HS-27A (cell line): Measurements from ENCODE around the gene GPER1.
"Not testable (repeated sequence)": the region's sequence is repeated elsewhere in the genome, so short reads cannot be mapped to it uniquely, and the experiment has no call there.

Experiments
- DNase-seq: peaks from one replicate; pipeline ENCODE4 v3.0.0-alpha.2; 2012; ENCODE audit warnings: low read depth, missing footprints

The GPER1 gene

DNA sequence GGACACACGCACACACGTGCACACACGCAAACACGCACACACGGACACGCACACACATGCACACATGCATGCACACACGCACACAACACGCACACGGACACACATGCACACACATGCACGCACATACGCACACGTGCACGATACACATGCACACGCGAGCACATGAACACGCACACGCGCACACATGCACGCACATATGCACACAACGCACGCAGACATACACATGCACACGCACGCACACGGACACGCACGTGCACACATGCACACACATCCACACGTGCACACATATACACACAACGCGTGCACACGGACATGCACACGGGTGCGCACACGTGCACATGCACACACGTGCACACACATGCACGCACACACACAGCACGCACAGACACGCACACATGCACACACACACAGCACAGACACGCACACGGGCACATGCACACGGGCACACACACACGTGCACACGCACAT, 17.3 kb upstream of the GPER1 start:
- no peak for DNase-seq

DNA sequence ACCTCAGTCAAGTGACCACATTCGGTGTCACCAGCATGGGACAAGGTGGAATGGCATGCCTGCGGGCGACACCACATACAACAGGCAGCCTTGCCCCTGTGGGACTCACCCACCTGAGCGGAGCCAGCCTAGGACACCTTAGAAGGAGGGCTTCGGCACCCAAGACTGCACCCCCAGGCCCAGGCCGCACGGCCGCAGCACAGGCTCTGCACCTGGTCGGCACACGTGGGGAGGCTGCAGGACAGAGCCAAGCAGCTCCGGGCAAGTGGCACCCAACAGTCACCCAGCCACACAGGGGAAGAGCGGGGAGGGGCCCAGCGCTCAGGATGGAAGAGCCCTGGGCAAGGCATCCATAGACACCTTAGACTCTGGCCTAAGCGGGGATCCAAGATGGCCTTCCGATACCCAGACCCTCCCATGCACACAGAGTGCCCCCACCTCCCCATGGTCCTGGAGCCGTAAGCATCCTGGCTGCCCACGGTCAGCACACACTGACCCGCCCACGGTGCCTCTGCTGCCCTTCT, 16.1 kb upstream of the GPER1 start:
- no peak for DNase-seq

DNA sequence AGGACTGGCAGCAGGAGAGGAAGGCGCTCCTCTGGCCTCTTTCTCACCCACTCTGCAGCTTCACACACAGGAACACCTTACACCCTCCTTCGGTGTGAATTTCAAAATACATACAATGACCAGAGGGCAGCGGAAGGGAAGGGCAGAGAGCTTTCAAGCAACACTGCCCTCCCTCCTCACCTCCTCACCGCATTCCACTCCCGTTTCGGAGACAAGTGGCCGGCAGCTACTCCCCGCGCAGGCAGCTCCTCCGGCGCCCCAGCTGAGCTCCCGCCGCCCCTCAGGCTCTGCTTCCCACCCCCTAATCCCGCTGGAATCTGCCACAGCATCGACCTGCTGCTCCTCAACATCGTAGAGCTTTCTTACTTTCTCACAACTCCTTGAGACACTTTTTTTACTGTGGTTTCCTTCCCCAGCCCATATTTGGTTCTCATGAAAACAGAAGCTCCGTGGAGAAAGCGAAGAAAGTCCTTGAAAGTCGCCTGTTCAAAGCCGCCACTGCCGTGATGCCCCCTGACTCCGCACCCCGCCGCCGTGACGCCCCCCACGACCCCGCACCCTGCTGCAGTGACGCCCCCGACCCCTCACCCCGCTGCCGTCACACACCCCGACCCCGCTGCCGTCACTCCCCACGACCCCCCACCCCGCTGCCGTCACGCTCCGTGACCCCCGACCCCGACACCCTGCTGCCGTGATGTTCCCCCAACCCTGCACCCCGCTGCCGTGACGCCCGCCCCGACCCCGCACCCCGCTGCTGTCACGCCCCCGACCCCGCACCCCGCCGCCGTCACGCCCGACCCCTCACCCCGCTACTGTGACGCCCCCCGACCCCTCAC, 14.6 kb upstream of the GPER1 start:
- DNase-seq: no peak

DNA sequence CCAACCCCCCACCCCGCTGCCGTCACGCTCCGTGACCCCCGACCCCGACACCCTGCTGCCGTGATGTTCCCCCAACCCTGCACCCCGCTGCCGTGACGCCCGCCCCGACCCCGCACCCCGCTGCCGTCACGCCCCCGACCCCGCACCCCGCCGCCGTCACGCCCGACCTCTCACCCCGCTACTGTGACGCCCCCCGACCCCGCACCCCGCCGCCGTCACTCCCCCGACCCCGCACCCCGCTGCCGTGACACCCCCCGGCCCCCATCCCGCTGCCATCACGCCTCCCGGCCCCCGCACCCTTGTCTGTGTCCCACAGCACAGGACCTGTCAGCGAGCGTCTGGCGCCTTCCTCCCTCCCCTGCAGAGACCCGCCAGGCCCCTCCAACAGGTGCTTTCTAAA, 13.9 kb upstream of the GPER1 start:
- DNase-seq: not testable (repeated sequence)

DNA sequence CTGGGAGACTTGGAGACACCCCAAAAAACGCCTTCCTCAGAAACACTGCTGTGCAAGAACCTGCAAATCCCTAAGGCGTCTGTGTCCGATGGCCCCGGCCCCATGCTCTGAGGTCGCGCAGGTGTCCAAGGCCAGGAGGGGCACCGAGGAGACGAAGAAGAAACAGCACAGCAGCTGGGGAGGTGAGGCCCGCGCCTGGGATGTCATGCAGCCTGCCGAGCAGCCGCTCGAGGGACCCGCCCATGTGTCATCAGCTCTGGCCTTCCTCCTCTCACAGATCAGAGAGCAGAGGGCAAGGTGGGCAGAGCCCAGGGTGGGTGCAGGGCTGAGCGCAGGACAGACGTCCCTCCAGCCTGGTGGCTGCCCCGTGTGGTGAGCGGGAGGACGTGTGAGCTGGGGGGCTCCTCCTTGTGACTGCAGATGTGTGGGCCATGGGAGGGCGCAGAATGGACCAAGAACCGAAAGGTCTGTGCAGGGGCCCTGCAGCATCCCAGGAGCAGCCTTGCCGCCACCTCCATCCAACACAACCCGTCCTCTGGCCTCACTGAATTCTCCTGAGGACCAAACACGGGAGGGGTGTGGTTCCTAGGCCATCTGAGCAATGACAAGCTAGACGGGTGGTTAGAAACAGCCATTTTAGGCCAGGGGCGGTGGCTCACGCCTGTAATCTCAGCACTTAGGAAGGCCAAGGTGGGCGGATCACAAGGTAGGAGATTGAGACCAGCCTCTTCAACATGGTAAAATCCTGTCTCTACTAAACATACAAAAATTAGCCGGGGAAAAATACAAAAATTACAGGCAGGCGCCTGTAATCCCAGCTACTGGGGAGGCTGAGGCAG, 13.1 kb upstream of the GPER1 start:
- DNase-seq: no peak

- DNase-seq: no peak
Observed at GRCh38 chr7:1076184-1077072, 11.5 kb upstream of the GPER1 start.

DNA sequence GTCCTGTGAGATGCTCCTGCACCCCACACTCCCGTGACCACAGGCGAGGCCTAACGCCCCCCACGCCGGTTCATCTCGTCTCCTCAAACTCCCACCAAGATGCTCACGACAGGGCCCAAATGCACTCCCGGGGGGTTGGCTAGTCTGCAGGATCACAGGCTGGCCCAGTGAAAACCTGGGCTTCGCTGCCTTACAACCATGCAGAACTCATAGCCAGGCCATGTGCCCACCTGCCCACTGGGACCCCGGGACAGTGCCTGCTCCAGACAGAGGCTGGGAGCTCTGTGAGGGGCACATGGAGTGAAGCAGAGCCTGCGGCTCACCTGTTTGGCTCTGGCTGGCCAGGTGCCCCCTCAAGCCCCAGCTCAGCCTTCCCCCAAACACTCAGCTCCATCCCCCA, 9.4 kb upstream of the GPER1 start:
- DNase-seq: no peak

DNA sequence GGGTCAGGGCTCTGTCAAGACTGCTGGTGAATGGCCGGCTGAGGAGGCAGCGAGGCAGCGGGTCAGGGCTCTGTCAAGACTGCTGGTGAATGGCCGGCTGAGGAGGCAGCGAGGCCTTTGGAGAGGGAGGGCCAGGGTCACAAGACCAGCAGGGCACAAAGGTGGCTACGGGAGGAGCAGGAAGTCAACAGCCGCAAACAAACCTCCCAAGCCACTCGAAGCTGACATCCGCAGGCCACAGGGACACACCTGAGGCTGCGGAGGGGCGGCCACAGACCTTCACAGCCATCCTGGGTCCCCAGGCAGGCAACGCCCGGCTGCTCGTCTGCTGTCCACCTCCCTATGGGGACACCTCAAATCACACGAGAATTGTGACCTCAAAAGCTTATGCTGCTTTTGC, 8.9 kb upstream of the GPER1 start:
- no peak for DNase-seq

DNA sequence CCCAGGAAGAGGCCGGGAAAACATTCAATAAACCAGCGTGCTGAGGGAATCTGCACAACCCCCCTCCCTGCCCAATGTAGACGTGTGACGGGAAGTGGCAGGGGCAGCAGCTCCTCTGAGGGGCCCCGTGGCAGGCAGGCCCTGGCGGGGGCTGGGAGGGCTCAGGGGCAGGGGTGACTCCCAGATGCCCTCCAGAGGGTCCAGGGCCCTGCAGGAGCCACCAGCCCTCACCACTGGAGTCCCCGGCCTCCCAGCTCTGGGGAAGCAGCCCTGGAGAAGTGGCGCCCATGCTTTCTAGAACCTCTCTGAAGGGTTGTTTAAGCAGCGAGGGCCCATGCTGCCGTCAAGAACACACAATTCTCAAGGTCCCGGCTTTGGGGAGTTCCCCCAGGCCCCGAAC, 8.4 kb upstream of the GPER1 start:
- DNase-seq: no peak

DNA sequence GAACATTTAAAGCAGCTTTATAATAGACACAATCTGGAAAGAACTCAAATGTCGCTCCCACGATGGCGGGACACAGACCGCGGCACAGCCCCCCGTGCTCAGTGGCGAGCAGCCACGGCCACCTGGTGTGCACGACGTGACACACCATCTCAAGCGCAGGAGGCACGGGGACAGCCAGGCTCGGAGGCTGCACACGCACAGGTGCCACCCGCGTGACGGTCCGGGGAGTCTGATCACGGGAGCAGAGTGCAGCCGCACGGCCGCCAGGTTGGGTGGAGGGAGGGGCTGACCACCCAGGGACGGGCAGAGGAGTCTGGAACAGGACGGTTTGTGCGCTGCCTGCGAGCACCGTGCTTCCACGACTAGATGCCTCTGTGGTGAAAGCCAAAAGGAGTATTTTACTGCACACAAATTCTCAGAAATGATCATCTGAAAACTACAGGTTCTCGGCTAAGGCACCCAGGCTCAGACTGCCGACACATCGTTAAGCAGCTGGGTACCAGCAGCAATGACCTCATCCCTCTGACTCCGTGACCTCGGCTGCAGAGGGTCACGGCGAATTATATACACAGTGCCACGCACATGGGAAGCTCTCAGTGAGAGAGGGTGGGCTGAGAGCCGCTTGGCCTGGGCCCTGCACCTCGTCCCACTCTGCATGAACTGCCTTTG, 7.5 kb upstream of the GPER1 start:
- DNase-seq: no peak

DNA sequence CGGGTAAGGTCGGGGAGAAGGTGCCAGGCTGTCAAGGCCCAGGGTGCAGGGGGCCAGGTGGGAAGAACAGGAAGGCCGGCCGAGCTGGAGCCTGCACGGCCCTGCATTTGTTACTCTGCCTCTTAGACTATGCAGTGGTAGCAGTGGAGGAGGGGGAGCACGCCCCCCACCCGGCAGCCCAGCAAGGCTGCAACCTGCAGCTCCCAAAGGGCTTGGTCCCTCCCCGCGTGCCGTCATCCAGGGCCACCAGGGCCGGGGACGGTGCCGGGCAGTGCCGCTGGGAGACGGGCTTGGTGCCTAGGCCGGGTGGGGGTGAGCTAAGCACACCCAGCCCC, 7.0 kb upstream of the GPER1 start:
- DNase-seq: no peak

DNA sequence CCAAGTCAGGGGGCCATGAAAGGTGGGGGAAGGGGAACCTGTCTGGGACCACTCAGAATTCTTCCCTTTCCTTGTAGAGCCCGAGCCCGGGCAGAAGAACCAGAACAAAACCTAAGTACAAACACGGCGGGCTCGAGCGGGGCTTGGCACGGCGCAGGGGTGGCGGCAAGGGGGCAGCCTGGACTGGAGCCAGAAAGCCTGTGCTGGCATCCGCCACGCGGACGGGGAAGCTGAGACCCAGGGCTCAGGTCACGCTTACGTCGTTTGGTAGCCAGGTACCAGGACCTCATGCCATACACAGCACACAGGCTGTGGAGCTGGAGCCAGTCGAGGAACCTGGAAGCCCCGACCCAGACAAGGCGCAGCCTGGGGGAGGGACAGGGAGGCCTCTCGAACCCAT, 6.6 kb upstream of the GPER1 start:
- no peak for DNase-seq

- DNase-seq: no peak
Observed at GRCh38 chr7:1081931-1082401, 5.9 kb upstream of the GPER1 start.

- DNase-seq: no peak
Observed at GRCh38 chr7:1083729-1084657, 3.9 kb upstream of the GPER1 start.

GRCh38 chr7:1085266-1085665, 2.6 kb upstream of the GPER1 start:
- DNase-seq: no peak

DNA sequence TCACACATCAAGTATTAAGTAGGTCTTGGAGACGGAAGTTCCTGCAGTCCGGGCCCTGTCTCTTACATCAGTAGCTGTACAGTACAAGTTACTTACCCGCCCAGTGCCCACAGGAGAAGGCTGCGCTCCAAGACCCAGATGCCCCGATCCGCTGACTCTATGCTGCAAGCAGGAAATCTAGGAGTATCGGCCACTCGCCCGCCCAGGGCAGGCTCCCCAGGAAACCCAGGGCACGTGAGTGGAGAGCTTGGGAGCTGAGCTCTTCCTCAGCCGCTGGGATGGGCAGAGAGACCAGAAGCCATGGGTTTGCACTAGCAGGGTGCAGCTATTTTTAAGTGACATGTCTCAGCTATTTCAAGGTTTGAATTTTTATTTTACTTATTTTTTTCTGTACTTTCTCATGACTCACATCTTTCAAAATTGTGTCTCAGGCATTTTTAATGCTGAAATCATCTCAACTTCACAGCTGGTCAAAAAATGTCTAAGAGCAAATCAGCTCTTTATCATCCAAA, 1.9 kb upstream of the GPER1 start:
- DNase-seq: no peak

DNA sequence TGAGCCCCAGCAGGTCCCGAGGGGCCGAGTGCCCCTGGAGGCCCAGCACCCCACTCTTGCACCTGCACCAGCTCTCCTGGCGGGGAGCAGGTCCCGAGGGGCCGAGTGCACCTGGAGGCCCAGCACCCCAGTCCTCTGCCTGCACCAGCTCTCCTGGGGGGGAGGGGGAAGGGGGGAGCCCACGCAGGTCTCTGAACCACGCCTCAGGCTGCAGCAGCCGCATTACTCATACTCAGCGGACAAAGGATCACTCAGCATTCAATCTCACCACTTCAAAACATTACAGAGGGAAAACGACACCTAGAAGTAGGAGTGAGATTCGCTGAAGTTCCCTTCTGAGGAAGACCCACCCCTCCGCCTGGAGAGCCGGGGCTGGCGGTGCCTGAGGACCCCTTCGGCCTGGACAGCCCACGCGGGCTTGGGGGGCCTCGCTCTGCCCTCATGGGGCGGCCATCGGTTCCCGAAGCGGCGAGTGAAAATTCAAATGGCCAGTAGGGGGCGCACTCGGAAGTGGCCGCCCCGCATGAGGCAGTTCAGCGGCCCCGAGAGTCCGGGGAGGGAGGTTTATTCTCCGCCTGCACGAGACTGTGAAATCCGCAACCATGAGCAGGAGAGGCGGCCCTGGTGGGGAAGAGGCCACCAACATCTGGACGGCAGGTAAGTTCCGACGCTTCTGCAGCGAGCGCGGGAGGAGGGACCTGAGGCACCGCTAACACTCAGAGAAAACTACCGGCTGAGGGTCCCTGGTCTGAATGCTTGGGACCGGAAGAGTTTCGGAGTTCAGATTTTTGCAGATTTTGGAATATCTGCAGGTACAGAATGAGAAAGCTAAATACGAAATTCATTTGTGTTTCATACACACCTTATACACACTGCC, 1.1 kb upstream of the GPER1 start:
- DNase-seq: no peak

DNA sequence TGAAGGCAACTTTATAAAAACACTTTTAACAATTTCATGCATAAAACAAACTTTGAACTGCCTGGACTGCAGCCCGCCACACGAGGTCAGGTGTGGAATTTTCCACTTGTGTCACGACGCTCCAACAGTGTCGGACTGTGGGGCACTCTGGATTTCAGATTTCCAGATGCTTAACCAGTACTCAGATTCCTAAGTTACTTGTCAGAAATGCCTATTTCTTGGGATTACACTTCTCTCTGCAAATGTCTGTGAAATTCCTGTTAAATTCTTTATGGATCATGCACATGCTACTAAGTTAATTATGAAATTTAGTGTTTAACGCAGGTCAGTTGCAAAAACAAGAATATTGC, 473 bp upstream of the GPER1 start:
- no peak for DNase-seq

DNA sequence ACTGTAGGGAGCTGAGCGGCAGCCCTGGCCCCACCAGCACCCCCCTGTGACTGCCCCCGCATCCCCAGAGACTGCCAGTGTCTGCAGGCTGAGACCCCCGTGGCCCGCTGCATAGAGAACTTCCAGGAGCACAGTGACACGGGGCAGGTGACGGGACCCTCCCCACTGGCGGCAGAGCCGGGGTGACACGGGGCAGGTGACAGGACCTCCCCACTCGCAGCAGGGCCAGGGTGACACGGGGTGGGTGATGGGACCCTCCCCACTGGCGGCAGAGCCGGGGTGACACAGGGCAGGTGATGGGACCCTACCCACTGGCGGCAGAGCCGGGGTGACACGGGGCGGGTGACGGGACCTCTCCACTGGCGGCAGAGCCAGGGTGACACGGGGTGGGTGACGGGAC, 2.3 kb downstream of the GPER1 start:
- DNase-seq: no peak
